Iris pigment epithelial cell (primary cell): ENCODE results near the gene IL34.

ENCODE experiments used
- DNase-seq: peaks from one replicate; pipeline ENCODE4 v3.0.0-alpha.2; 2011; ENCODE audit warnings: low read depth

The IL34 gene

DNA sequence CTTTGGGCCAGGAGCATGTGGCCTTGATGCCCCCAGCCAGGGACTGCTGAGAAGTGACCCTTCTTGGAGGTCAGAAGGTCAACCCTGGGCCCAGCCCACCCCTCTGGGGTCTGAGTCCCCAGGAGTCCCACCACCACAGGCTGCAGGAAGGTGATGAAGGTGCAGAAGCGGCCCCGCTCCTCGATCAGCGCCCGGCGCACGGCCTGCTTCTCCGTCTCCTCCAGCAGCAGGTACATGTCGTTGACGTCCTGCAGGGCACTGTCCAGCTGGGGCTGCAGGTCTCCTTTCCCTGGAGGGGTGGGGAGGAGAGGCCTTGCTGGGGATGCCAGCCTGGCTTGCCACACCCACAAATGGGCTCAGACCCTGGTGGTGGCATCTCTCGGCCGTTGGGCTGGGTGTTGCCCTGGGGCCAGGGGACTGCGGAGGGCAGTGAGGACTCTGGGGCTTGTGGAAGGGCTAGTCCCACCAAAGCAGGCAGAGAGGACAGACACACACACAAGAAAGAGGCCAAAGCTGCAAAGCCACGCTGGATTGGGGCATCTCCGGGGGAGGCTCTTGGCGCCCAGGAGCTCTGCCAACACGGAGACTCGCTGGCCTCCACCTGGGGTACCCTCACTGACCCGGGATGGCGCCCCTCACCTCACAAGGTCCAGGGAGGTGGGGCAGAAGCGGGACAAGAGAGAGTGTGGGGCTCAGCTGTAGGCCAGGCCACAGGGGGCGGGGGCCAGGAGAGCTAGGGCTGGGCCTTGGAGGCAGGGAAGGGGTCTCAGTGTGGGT lies 31.9 kb downstream of the IL34 start:
- DNase-seq = no peak

DNA sequence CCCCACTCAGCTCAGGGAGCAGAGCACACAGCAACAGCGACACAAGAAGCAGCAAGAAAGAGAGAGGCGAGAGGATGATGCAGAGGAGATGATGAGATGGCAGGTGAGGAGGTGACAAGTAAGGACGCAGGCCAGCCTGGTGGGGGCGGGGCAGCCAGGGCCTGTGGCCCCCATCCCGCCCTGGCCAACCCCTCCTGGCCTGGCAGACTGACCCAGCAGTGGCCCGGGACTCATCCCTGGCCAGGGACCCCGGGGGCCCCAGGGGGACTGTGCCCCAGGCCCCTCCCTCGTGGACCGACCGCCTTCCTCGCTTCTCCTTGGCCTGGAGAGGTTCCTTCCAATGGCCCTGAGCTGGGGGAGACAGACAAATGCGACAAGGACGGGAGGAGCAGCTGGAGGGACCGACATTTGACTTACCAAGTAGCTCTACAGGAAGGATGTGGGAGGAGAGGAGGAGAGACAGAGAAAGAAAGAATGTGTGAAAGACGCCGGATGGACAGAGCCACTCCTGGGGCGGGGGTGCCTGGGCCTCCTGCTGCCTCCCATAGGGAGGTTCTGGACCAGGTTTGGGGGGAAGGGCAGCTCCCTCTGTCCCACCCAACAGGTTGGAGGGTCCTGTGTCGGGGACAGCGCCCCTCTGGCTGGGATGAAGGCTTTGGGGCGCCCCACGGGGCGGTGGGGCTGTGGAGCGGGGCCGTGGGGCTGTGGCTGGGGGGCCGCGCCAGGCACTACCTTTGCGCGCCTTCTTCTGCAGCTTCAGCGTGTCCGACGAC lies 32.7 kb downstream of the IL34 start:
- DNase-seq = no peak

DNA sequence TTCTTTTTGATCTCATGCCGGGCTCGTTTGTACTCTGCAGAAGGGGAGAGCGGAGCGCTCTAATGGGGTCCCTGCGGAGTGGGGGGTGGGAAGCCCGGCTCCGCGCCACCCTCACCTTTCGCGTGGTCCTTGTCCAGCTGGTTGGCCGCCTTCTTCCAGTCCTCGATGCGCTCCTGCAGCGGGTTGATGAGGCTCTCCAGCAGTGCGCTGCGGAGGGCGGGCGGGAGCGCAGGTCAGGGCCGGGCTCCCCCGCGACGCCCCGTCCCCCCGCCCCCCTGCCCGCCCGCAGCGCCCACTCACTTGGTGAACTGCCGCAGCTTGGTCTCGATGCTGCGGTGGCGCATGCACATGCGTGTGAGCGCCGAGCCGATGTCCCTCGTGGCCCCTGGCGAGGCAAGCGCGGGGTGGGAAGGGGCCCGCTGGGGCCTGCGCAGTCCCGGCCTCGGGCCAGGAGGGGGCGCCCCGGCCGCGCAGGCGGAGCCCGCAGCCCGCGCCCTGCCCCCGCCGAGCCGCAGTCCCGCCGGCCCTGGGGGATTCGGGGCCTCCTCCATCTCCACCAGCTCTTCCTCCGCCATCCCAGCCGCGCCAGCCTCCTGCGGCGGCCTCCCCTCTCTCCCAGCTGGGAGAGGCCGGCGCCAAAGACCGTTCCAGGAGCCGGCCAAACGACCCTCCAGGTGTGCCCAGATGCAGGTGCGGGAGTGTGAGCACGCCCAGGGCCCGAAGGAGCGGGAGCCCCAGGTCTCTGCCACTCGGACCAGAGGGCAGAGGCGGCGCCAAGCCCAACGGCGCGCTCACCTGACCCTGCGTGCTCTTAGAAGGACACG lies 33.5 kb downstream of the IL34 start:
- no peak for DNase-seq

DNA sequence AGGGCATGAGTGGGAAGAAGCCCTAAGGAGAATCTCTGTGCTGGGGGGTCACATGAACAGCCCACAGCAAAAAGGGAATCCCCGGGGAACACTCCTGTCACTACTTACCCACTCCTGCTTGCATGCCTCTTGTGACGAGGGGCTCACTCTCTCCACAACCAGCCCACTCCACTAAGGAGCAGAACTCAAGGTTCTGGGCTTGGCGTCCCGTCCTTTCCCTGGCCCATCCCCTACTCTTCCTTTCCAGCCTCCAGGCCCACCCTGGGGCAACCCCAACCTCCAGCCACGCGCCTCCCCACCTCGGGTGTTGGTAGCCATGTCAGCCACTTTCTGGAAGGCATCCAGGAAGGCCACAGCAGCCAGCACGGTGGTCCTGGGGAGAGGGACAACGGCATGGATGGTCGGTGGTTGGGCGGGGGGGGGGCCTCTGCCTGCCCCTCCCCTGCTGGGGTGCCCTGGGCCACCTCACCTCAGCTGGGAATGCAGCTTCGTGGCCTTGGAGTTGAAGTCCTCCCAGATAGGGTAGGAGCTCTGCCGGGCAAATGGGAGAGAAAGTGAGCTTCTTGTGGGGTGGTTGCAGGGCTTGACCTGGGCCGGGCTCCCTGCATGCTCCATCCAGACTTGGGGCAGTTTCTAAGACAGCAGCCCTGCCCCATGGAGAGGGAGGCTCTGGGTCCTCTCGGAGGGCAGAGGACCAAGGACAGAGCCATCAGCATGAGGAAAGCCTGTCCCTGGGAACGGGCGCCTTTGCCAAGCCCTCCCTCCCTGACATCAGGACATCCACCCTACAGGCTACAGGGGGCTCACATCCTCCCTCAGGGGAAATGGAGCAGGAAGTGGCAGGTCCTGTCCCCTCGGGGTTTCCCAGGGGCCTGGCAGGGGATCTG lies 34.4 kb downstream of the IL34 start:
- no peak for DNase-seq

DNA sequence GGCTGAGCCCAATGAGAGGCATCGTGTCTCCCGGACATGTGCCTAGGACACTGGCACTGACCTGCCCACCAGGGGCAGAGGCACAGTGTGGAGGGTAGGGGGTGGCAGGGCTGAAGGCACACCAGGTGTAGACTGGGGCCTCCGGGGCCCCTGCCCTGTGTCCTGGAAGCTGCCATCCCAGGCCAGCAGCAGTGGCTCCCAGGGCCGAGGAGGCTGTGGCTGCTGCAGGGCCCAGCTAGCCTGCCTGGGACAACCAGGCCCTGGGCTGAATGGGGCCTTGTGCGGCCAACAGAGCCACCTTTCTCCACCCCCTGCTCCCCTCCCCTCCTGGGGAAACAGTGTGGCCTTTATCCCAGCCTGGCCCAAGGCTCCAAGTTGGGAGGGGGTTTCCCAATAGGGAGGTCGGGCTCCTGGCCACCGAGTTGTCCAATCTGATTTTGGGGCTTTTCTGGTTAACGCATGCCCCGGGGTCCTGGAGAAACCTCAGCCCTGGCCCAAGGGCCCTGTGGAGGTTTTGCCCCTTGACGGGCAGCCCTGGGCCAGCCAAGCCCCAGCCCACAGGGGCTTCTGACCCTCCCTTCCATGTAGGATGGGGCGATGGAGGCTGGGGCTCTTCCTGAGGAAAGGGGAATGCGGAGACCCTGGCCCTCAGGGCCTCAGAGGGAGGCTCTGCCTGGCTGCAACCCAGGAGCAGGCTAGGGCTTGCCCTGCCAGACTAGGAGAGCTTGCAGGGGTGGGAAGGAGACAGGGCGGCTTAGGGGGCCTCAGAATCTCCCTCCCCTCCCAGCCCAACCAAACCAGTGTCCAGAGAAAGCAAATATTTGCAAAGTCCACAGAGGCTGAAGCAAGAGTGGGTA lies 35.3 kb downstream of the IL34 start:
- no peak for DNase-seq

DNA sequence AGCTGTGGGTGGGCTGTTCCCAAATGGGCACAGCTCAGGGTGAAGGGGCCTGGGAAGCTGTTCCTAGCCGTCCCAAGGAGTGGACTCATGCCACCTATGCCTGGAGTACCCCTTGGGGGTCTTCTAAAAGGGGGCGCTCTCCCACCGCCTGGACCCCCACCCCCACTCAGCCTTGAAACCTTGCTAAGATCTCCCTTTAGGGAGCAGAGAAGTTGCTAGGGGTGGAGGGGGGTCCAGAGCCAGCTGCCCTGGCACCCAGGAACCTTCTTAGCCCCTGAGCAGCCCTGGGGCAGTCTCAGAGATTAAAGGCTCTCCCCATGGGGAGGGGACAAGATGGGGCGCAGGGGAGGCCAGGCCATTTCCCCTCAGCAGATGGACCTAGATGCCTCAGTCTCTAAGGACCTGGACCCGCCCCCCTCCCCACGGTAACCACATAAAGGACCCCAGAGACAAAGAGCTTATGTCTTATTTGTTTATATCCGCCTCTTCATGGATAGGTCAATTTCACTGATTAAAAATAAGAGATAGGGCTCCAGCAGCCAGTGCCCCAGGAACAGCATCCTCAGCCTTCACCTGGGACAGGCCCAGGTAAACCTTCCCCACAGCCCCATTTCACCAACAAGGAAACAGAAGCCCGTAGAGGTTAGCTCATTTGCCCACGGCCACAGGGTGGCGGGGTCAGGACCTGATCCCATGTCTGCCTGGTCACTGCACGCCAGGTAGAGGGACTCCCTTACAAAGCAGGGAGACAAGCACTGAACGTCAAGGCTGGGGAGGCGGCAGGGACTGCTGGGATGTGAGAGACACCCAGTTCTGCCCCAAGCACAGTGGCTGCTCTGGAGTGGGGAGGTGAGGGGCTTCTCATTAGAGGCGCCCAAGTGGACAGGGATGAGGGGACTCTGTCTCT lies 36.1 kb downstream of the IL34 start:
- no peak for DNase-seq

DNA sequence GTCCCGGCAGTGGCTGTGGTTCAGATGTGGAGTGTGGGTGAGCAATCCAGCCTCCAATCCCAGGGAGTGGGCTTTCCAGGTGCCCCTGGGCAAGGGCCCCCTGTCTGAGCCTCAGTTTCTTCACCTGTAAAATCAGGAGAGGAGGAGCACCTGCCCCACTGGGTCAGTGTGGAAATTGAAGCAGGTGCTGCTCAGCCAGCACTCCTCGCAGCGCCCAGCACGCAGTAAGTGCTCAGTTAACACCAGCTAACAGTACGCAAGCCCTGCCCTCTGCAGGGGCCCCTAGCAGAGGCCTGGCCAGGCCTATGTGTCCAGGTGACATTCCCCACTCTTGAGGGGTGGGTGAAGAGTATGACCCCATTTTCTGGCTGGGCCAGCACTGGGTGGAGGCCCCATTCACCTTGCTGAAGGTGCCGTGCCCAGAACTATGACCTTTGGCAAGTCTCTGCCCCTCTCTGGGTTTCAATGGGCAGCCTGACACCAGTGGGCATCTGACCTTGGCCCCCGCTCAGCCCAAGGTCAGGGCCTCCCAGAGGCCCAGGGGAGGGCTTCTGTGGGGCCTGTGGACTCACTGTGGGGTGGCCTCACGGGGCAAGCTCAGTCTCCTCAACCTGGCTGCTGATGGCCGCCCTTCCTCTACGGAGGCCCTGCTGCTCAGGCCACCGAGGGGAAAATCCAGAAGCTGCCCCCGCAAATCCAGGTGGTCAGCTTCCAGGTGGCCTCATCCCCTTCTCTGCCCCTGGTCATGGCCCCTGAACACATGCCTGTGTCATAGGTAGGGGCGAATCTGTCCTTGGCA lies 37.0 kb downstream of the IL34 start:
- no peak for DNase-seq

DNA sequence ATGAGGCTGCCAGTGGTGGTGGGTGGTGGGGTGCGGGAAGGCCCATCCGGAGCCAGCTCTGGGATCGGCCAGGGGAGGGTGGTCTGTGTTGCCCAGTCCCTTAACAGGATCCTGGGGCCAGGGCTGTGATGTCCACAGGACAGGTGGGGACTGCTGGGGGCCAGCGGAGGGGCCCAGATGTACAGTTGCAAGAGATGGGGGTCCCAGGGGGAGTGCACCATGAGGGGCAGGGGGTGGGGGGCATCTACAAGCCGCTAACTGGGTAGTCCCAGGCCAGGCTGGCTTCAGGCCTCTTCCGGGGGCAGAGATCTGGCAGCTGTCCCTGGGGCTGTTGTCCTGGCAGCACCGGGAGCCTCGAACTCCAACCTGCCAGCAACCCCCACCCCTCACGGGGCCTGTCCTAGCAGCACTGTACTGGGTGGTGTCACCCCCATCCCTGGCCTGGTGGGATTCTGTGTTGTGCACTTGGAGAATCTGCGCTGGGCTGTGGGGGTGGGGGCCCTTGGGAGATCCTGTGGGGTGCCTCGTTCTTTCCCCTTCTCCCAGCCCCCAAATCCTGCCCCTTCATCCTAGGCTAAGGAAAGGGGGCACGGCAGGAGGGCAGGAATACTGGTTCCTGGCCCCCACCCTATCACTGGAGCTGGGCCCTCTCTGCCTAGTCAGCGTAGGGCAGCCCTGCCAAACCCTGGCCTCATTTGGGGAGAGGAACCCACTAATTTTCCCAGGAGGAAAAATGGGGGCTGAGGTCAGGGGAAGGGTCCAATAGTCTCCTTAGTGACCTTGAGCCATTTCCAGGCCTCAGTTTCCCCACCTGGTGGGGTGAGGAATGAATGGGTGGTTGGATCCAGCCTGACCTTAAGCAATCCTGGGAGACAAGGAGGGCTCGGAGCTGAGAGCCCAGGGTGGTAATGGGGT lies 38.0 kb downstream of the IL34 start:
- DNase-seq = no peak

DNA sequence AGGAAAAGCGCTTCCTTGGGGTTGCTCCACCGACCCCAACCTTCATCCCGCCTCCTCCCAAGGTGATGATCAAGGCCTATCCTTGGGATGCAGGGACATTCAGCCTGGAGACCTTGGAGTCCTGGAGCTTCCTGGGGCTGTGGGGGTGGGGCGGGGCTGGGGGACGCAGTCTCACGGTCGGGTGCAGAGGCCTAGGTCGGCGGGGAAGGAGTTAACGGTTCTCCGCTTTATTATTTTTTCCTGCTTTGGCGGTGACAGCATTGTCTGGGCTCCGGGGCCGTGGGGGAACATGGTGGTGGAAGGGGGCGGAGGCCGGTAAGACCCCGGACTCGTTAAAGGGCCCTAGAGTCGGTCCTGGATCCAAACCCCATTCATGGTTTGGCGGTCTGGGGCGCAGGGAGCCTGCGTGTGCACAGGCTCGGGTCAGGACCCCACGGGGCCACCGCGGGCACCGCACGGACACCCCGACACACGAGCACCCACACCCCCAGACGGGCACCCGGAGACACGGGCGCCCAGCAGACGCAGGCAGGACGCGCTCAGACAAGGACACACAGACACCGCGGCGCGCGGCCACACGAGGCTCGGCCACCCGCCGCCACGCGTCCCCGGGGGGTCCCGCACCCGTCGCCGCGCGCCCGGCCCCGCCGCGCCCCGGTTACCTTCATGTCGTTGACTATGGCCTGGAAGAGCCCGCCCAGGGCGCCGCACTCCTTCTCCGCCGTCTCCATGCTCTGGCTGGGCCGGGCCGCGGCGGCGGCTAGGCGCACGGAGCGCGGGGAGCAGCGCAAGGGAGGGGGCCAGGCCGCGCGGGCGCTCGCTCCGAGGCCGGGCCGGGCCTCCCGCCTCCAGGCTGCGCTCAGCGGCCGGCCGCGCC lies 38.9 kb downstream of the IL34 start:
- no peak for DNase-seq

DNA sequence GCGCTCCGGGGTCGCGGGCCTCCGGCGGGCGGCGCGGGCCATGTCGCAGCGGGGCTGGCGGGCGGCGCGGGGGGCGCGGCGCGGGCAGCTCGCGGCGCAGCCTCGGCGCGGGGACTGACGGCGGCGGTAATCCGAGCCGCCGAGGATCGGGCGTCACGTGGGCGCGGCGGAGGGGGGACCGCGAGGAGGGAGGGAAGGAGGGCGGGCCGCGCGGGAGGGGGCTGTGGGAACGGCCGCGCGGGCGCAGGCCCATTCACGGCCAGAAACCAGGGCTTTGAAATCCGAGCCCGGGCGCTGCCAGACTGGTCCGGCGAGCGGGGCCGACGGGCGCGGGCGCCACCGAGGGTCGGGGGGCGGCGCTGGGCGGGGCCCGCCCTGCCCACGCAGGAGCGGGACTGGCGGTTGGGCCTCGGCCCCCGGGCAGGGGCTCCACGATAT lies 39.6 kb downstream of the IL34 start, which contains the start of gene MTSS2:
MTSS2 (minus strand) TSS at position 116 of the 438 bp plus-strand sequence. CDS start 262 bp downstream, outside the sequence.
- DNase-seq = peak; percentile 88

DNA sequence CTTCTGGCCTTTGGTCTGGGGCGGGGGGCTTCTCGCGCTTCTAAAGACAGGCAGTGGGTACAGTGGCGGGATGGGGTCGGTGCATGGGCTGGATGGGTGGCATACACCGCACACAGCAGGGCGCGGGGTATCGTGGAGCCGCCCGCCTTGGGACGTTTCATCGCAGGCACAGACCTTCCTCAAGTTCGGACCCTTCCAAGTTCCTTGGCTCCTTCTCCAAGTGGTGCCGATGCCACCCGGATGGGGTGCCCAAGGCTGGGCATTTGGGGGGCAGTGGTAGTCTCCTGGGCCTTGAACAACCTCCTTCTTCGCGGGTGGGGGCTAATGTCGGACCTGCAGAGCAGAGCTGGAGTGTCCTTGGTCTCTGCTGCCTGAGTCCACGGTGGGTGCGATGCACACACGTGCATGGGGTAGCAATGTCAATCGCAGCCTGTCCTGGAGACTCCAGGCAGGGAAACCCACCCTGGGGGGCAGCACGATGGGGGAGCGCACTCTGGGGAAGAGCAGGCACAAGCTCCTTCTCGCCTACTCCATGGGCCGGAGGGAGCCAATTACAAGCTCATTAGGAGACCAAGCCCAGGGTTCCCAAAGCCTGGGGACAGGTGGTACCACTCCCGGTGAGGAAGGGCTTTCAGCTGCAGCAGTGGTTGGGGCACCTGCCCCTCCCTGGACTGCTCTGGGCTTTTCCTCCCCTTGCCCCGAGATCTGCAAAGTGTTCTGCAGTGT lies 40.2 kb downstream of the IL34 start:
- no peak for DNase-seq

DNA sequence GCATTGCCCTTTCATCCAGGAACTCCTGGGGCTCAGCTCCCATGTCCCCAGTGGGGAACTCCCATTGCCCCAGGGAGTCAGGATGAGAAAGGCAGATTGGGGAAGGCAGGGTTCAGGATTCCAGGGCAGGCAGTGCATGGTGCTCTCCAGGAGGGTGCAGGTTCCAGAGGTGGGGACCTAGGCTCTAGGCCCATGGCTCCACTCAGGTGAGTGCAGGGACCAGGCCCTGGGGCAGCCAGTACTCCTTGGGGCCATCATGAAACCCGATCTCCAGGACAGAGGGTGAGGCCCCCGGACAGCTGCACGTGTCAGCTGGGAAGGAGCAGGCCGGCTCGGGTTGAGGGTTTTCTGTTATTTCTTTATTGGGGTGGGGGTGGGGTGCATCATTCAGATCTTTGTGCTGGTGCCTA lies 40.7 kb downstream of the IL34 start:
- no peak for DNase-seq

DNA sequence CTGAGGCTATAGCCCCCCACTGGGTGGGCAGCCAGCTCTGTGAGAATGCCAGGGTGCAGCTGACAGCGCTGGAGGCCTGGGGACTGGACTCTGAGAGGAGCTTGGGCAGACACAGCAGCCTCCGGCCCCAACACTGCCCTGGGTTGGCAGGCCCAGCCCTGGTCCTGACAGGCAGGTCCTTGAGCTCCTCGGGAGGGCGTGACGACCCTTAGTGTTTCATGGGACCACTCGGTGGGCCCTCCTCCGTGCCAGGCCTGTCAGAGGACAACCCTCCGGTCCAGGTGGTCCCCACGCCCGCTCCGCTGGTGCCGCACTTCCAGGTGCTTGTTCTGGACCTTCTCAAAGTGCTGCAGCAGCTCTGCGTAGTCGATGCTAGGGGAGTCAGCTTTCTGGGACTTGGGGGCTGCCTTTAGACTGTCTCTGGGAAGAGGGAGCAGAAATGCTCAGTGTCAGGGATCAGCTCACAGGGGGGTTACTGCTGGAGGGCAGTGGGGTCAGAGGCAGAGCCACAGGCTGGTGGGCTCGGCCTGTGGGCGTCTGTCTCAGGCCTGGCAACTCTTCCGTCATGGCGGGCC lies 41.4 kb downstream of the IL34 start:
- no peak for DNase-seq

DNA sequence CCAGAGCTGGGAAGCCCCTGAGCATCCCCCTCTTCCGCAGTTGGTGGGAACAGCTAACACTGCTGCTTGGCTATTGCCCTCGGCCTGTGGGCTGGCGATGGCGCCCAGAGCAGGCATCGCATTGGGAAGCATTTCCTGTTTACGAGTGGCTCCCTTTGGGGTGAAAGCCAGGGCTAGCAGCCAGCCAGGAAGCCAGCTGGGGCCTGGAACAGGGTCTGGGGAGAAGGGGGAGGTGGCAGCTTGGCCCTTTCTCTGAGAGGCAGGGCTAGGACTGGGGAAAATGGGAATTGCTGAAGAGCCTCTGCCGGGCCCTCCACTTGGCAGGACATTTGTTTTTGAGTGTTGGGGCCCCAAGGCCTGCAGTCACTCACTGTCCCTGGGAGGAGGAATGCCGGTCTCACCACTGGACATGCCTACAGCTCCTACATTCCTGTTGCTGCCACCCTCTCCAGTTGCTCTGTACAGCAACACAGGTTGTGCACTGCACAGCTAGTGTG lies 41.9 kb downstream of the IL34 start:
- DNase-seq = peak; percentile 42
